GM19467 (cell line): ENCODE data around the gene KCNQ1OT1.

Source experiments
- ATAC-seq: cut with Tn5 transposase; IDR thresholded peaks from one replicate; pipeline ENCODE4 v1.9.1; 2021; ENCODE audit warnings: mild to moderate bottlenecking, moderate library complexity; ENCODE audit not compliant: unreplicated experiment

The KCNQ1OT1 gene

DNA sequence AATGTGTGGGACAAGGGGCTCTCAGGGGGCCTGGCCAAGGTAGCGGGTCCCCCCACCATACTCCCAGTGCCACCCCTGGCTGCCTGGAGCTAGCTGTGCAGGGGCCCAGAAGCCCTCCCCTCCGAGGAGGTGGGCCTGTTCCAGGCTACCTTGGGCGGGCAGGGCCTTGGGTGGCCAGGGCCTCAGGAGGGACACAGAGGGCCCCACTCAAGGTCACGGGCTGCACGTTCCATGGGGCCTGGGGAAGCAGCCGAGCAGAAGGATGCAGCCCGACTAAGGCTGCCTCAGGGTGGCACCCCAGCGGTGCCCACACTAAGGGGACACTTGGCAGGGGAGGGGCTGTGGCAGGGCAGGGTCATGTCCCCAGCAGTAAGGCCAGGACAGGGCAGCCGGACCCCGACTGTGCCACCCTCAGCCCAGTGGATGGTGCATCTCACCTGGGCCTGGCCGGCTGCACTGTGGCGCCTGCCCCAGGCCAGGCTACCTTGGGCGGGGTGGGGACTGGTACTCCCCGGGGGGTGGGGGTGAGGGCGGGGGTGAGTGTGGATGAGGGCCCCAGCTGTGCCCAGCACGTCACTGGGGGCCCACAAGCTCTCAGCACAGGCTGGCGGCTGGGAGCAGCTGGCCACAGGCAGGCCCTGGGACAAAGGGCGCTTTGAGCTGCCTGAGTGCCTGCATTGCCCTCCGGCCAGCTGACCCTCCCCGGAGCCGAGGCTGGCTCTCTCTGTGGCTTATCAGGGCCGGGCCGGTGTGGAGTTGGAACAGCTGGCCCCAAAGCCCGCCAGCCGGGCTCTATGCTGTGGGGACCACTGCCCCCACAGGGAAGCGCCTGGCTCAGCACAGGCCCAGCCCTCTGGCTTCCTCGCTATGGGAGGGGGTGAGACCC, 137.9 kb downstream of the KCNQ1OT1 start:
- ATAC-seq, result no peak

DNA sequence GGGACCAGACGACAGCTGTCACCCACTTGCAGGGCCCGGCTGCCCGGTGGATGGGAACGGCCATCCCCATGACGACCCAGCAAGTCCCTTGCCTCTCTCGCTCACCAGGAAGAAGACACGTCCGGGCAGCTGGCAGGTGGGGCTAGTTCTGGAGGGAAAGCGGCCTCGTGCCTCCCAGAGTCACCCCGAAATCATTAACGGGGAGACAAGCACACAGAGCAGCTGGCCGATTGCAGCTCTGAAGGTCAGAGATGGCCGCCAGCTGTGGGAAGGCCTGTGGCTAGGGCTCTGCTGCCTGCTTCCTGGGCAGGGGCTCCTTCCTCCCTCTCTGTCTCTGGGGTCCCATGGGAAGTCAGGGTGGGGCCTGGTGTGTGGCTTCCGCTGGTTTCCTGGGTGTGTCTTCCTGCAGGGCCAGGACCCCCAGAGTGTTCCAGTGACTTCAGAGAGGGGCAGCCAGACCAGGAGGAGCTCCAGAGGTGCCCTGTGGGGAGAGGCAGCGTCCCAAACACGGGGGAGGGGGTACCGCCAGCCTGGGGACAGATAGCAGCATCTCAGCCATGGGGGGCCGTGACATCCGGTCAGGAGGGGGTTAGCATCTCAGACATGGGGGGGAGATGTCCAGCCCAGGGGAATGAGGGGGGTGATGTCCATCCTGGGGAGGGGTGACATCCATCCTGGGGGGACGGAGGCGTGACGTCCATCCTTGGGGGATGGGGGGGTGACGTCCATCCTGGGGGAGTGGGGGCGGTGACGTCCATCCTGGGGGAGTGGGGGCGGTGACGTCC, 140.1 kb downstream of the KCNQ1OT1 start:
- ATAC-seq, result no peak

DNA sequence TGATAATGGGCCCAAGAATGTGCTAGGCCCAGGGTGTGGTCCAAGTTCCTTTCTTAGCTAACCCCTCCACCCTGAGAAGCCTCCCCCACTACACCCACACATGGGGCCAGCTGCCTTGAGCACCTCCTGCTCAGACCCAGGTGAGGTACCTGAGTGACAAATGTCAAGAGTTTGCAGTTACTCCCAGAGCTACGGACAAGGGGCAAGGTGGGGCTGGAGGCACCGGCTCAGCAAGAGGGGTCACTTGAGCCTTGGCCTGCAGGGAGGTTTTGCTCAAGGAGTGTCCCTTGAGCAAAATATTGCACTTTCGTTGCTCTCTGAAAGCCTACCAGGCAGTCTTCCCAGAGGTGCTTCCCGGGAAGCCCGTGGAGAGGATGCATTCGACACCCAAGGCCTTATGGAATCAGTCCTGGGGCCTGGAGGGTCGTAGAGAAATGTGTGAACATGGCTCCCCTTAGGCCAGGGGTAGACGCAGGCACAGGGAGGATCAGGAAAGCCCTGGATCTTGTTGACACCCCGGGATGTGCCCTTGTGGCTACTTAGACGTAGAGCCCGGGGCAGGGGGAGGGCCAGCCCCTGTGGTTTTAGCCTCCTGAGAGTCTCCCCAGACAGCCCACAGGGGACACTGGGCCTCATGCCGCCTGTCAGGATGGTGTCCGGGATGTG, 140.8 kb downstream of the KCNQ1OT1 start:
- ATAC-seq, result no peak

- no peak for ATAC-seq
Observed at GRCh38 chr11:2558397-2558796, 141.4 kb downstream of the KCNQ1OT1 start.
